AG08396 (cell line): ENCODE measurements around the gene CACNG7.
"Not testable (repeated sequence)": the region's sequence is repeated elsewhere in the genome, so short reads cannot be mapped to it uniquely, and the experiment has no call there.

Experiments used
- DNase-seq: peaks from one replicate; pipeline ENCODE4 v3.0.0; 2012; ENCODE audit warnings: low spot score, mixed read lengths

Gene CACNG7

DNA sequence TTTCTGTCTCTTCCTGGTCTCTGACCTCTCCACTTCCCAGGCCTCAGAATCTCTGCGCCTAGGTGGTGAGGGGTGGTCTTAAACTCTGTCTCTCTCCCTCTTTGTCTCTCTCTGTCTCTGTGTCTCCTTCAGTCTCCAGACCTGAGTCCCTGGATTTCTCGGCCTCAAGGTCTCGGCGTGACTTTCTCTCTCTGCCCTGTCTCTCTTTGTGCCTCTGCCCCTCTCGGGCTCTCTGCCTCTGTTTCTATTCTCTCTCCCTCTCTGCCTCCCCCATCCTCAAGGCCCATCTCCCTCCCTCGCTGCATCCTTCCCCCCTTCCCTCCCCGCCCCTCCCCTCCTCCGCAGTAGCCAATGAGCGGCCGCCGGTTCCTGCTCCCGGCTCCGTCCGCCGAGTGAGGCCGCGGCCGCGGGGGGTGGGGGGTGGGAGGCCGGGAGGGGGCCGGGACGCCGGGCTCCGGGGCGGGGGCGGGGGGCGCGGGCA is at the start of gene CACNG7:
Gene CACNG7 (plus strand): TSS at position 344 of the 481 bp plus-strand sequence. CDS start 3,554 bp downstream, outside the sequence.
- peak; percentile 61 for DNase-seq

GRCh38 chr19:53864308-53864836 is 44.7 kb upstream of the CACNG7 start:
- no peak for DNase-seq

- peak; percentile 5 for DNase-seq
Measured at GRCh38 chr19:53865523-53865917, 43.6 kb upstream of the CACNG7 start.

DNA sequence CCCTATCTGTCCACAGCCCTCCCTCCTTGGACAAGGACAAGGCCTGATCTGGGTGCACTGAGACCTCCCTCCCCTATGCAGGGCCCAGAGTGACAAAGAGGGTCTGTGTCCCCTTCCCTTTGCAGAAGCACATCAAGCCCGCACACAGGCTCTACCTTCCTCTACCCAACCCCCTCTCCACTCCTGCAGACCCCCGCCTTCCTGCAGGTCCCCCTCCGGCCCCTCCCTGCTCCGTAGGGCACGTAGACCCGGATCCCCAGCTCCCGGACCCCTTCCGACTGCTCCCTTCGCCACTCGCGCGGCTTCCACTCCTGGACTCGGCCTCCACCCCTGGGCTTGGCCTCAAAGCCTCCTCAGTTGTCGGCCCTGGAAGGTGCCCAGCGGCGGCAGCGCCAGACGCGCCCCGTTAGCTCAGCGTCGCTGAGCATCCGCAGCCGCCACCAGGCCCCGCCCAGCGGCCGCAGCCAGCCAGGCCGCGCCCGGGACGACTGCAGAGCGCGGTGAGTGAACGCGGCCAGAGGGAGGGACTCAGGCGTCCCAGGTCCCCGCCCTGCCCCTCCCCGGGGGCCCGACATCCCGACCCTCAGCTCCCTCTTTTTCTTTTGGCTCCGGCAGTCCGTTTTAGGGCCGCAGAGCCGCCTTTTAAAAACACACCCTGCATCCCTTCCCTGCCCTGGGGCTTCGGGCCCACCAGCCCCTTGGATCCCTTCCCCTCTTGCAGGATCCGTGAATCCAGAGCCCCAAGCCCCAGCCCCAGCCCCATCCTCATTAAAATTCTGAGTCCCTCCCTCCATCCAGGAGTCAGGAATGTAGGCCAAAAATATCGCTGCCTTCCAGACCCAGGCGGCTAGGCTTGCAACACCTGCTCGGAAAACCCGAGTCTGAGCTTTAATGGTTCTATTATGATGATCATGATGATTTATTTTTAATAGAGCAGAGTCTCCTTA is 42.9 kb upstream of the CACNG7 start:
- DNase-seq = peak; percentile 87

GRCh38 chr19:53866865-53867224 is 42.2 kb upstream of the CACNG7 start:
- DNase-seq = peak; percentile 23

DNA sequence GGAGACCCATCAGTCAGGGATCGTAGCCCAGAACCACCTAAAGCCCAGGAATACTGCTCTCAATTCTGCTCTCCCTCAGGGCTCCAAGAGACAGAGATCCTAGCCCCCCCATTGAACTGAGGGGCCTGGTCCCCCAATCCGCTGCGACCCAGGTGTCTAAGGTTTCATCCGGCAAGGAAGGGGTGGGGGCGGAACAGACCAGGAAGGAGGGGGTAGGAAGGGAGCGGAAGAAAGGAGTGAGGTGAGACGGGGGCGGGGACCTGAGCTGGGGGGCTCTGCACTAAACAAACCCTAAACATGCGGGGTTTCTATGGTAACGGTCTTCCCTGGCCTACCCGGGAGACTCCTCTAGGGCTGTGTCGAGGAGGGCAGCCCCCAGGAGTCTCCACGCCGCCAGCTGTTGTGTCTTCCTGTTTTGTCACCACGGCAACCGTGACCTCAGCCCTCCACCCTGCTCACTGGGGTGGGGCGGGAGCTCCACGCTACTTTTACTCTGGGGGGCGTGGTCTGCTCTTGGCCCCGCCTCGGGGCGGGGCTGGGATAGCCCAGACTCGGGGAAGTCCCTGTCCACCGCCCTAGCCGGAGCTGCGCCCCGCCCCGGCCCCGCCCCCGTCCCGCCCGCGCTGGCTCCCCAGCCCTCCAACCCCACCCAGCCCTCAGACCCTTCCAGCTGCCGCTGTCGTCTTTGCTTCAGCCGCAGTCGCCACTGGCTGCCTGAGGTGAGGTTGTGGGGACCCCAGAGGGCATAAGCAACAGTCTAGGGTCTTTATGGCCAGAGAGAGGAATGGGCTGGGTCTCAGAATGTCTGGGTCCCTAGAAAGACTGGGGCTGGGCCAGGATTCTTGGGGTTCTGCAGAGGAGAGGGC is 41.6 kb upstream of the CACNG7 start, which contains the start of gene MYADM:
Gene MYADM (plus strand): TSS at position 659 of the 866 bp plus-strand sequence. CDS start 5,647 bp downstream, outside the sequence.
- peak; percentile 99 for DNase-seq

DNA sequence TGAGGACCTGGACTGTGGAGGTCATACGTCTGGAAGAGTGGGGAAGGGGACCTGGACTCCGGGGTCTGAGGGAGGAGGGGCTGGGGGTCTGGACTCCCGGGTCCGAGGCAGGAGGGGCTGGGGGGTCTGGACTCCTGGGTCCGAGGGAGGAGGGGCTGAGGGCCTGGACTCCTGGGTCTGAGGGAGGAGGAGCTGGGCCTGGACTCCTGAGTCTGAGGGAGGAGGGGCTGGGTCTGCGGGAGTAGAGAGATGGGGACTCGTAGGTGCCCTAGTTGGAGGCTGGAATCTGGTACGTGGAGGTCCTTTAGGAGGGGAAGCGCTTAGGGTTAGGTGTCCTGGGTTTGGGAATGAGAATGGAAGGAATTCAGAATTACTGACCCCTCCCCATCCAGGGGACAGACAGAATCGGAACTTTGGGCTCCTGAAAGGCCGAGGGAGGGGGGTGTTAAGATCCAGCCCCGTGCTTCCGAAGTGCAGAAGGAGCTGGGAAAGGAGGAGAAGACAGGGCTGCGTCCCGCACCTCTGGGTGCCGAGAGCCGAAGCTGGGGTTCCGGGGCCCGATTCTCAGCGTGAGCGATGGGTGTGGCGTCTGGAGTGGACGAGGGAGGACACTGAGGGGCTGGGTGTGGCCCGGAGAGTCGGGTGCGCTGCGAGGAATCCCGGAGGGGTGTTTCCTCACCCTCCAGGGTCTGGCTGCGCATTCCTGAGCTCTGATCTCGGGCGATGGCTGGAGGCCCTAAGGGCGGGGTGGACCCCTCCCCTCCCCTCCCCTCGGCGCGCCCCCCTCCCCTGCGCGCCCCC is 40.8 kb upstream of the CACNG7 start:
- peak; percentile 84 for DNase-seq

DNA sequence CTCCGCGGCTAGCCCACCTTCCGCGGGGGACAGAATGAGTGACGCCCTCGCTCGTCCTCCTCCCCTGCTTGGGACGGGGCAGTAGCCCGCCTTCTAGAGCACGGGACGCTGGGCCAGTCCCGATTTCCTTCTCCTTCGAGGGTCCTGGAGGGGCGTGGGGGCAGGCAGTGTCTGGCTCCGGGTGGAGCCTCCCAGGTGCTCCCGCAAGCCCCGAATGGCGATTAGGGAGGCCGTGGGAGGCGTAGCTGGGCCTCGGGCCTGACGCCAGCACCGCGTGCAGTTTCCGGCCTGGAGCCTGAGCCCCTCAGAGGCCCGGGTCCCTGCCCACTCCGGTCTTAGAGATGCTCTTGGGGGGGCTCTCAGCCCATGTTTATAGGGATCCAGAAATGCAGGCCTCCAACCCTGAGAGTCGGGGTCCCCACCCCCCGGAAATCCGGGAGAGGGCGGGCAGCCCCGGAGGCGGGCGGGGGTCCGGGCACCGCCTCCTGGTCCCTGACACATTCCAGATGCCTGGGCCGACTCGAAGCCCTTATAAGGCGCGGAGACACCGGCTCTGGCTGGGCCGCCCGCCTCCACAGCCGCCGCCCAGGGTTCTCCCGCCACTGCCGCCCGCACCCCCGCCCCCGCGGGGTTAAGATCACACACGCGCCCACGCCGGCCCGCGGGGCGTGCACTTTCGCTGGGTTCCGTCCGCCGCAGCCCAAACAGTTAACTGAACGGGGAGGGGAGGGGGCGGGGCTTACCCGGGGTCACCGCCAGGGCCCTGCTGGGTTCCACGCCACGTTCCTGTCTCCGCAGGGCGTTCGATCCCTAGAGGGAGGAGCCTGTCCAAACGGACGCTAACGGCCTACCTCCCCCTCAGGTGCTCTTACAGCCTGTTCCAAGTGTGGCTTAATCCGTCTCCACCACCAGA is 39.9 kb upstream of the CACNG7 start:
- DNase-seq = peak; percentile 91

DNA sequence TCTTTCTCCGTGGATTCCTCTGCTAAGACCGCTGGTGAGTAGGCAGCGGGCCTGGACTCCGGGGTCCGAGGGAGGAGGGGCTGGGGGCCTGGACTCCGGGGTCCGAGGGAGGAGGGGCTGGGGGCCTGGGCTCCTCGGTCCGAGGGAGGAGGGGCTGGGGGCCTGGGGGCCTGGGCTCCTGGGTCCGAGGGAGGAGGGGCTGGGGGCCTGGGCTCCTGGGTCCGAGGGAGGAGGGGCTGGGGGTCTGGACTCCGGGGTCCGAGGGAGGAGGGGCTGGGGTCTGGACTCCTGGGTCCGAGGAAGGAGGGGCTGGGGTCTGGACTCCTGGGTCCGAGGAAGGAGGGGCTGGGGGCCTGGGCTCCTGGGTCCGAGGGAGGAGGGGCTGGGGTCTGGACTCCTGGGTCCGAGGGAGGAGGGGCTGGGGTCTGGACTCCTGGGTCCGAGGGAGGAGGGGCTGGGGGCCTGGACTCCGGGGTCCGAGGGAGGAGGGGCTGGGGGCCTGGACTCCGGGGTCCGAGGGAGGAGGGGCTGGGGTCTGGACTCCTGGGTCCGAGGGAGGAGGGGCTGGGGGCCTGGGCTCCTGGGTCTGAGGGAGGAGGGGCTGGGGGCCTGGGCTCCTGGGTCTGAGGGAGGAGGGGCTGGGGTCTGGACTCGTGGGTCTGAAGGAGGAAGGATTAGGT is 39.1 kb upstream of the CACNG7 start:
- DNase-seq = not testable (repeated sequence)

GRCh38 chr19:53870485-53870844 is 38.6 kb upstream of the CACNG7 start:
- DNase-seq = peak; percentile 17

DNA sequence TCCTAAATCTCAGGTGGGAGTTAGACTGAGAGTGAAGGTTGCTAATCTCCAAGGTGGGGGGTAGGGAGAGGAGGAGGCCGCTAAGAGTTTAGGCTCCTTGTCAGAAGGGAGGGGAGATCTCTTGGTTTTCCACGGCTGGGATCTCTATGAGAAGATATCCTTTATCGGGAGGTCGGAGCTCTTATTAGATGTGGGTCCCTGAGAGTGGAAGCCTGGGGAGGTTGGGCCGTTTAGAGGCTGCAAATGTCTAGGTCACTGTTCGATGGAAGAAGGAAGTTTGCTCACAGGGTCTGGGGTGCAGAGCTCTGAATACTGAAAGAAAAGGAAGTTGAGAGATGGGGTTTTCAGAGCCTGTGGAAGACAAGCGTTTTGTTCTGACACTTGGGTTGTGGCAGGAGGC is 37.6 kb upstream of the CACNG7 start:
- peak; percentile 5 for DNase-seq

DNA sequence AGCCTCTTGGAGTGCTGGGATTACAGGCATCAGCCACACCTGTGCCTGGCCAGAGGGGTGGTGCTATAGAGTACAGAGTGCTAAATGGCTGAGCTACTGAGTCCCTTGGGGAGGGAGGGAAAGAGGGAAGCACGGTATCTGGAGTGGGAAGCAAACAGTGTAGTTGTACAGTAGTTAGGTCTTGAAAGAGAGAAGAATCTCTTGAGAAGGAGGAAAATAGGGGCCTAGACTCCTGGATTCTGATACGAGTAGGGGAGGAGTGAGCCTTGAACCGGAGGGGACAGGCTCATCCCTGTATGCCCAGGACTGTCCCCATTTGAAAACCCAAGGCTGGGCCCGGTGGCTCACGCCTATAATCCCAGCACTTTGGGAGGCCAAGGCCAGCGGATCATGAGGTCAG is 36.3 kb upstream of the CACNG7 start:
- peak; percentile 3 for DNase-seq

DNA sequence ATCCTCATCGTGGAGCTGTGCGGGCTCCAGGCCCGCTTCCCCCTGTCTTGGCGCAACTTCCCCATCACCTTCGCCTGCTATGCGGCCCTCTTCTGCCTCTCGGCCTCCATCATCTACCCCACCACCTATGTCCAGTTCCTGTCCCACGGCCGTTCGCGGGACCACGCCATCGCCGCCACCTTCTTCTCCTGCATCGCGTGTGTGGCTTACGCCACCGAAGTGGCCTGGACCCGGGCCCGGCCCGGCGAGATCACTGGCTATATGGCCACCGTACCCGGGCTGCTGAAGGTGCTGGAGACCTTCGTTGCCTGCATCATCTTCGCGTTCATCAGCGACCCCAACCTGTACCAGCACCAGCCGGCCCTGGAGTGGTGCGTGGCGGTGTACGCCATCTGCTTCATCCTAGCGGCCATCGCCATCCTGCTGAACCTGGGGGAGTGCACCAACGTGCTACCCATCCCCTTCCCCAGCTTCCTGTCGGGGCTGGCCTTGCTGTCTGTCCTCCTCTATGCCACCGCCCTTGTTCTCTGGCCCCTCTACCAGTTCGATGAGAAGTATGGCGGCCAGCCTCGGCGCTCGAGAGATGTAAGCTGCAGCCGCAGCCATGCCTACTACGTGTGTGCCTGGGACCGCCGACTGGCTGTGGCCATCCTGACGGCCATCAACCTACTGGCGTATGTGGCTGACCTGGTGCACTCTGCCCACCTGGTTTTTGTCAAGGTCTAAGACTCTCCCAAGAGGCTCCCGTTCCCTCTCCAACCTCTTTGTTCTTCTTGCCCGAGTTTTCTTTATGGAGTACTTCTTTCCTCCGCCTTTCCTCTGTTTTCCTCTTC is 35.1 kb upstream of the CACNG7 start:
- peak; percentile 5 for DNase-seq

DNA sequence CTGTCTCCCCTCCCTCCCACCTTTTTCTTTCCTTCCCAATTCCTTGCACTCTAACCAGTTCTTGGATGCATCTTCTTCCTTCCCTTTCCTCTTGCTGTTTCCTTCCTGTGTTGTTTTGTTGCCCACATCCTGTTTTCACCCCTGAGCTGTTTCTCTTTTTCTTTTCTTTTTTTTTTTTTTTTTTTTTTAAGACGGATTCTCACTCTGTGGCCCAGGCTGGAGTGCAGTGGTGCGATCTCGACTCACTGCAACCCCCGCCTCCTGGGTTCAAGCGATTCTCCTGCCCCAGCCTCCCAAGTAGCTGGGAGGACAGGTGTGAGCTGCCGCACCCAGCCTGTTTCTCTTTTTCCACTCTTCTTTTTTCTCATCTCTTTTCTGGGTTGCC is 34.5 kb upstream of the CACNG7 start:
- DNase-seq = no peak

GRCh38 chr19:53875602-53876325 is 33.3 kb upstream of the CACNG7 start:
- DNase-seq = no peak

DNA sequence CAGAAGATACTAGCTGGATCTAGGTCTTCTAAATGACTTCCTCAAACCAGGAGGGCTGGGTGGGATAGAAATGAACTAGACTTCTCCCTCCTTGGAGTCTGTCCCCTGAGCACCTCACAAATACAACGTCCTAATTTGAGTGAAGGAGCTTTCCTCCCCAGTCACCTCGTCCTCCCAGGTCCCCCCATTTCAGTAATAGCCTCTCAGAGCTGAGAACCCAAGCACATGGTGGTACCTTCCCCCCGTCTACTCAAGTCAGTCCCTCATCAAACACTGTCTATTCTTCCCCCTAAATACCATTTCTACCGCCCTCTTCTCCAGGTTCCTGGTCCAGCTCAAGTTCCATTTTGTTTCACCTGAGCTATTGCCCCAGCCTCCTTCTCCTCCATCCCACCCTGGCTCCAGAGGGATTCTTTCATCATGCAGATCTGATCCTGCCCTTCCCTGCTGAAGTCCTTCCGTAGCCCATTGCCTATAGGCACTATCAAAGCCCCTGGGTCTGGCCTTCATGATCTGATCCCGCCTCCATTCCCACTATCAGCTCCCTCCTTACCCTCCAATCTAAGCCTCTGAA is 32.3 kb upstream of the CACNG7 start:
- no peak for DNase-seq

- no peak for DNase-seq
Measured at GRCh38 chr19:53877361-53877766, 31.7 kb upstream of the CACNG7 start.

DNA sequence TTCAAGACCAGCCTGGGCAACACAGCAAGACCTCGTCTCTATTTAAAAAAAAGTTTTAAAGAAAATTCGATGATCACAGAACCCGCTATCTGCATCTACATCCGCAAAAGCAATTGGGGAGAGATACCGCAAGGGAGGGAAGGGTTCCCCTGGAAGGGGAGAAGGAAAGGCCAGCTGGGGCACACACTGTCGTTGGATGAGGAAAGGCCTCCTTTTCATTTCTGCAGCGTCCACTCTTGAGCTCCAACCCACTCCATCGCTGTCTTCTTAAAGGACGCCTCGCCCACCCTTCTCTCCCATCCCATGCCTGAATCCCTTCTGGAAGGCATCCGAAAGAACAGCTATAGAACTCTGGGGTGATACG is 30.3 kb upstream of the CACNG7 start:
- DNase-seq = no peak
